ENCODE results near the gene MLH3.

MLH3 gene

GRCh38 chr14:75049136-75049535 lies 2.1 kb downstream of the MLH3 start:
- no peak overlapping the region for H3K4me3 ChIP-seq (replicated peaks; ENCODE audit: low read depth, low read length)
- TF ChIP-seq, protein P1, sequence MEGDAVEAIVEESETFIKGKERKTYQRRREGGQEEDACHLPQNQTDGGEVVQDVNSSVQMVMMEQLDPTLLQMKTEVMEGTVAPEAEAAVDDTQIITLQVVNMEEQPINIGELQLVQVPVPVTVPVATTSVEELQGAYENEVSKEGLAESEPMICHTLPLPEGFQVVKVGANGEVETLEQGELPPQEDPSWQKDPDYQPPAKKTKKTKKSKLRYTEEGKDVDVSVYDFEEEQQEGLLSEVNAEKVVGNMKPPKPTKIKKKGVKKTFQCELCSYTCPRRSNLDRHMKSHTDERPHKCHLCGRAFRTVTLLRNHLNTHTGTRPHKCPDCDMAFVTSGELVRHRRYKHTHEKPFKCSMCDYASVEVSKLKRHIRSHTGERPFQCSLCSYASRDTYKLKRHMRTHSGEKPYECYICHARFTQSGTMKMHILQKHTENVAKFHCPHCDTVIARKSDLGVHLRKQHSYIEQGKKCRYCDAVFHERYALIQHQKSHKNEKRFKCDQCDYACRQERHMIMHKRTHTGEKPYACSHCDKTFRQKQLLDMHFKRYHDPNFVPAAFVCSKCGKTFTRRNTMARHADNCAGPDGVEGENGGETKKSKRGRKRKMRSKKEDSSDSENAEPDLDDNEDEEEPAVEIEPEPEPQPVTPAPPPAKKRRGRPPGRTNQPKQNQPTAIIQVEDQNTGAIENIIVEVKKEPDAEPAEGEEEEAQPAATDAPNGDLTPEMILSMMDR (IDR thresholded peaks at IDR 0.05; ENCODE audit: low read depth, low read length, missing control alignments), result no peak
- DNase-seq (ENCODE audit: extremely low read depth, low read depth), result no peak

- H3K4me3 ChIP-seq (replicated peaks; ENCODE audit: low read depth, low read length), result no peak overlapping the region
- no peak for DNase-seq (ENCODE audit: extremely low read depth, low read depth)
- TF ChIP-seq, protein P1 (IDR thresholded peaks at IDR 0.05; ENCODE audit: low read depth, low read length, missing control alignments), result no peak
Observed at GRCh38 chr14:75048101-75048500, 3.2 kb downstream of the MLH3 start.

DNA sequence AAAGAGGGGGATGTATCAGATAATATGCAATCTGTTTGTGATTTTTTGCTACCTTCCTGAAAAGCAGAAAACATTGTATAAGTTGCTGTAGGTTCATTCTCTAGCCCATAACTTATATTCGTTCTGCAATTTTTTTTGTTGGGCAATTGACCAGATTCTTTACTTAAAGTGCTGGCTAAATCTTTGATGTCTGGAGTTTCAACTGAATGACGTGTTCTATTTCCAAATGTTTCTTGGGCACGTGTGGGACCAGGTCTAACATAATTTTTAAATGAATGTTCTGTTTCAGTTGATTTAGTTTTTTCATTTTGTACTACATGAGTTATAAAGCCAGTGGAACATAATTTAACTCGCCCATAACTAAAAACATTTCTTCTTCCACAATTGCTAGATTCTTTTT lies 3.8 kb downstream of the MLH3 start:
- no peak overlapping the region for H3K4me3 ChIP-seq (replicated peaks; ENCODE audit: low read depth, low read length)
- no peak for DNase-seq (ENCODE audit: extremely low read depth, low read depth)
- TF ChIP-seq, protein P1 (IDR thresholded peaks at IDR 0.05; ENCODE audit: low read depth, low read length, missing control alignments), result no peak

GRCh38 chr14:75046899-75047298 lies 4.4 kb downstream of the MLH3 start:
- no peak for DNase-seq (ENCODE audit: extremely low read depth, low read depth)

DNA sequence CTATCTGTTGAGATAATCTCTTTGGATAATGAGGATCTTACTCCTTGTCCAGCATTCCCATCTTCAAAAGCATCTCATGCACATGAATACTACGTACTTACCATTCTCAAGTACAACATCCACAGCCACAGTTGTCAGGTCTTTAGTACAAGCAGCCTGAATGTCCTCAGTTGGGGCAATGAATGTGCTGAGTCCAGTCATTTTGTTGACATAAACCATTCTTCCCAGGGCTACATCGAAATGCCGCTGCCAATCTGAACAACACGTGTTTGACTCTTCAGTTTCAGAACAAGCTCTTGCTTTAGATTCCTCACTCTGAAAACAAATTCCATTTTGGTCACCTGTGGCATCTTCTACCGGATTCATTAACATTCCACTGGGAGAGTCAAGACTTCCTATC lies 5.0 kb downstream of the MLH3 start:
- H3K4me3 ChIP-seq (replicated peaks; ENCODE audit: low read depth, low read length), result no peak overlapping the region
- no peak for DNase-seq (ENCODE audit: extremely low read depth, low read depth)
- TF ChIP-seq, protein P1 (IDR thresholded peaks at IDR 0.05; ENCODE audit: low read depth, low read length, missing control alignments), result no peak

More at GRCh38 chr14:75046899-75047298, 4.4 kb downstream of the MLH3 start:
- H3K4me3 ChIP-seq (replicated peaks; ENCODE audit: low read depth, low read length), result no peak overlapping the region
- TF ChIP-seq, protein P1 (IDR thresholded peaks at IDR 0.05; ENCODE audit: low read depth, low read length, missing control alignments), result no peak

- H3K4me3 ChIP-seq (replicated peaks; ENCODE audit: low read depth, low read length), result no peak overlapping the region
- no peak for DNase-seq (ENCODE audit: extremely low read depth, low read depth)
- TF ChIP-seq, protein P1 (IDR thresholded peaks at IDR 0.05; ENCODE audit: low read depth, low read length, missing control alignments), result no peak
Observed at GRCh38 chr14:75044752-75045151, 6.5 kb downstream of the MLH3 start.

DNA sequence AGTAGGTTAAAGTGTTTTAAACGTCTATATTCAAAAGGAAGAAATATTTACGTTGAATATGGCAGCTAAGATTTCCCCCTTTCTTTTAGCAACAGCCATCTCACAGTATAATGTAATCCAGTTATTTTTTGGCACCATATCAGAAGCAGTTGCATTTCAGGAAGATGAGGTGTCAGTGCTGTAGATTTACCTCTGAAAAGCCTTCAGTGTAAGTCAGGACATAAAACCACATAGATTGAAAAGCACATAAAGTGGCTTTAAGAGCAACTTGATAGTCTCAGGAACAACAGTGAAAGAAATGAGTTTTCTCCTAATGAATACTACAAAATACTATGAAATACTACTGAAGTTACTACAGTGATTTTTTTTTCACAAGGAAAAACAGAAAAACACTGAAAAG lies 6.9 kb downstream of the MLH3 start:
- H3K4me3 ChIP-seq (replicated peaks; ENCODE audit: low read depth, low read length), result no peak overlapping the region
- no peak for DNase-seq (ENCODE audit: extremely low read depth, low read depth)
- TF ChIP-seq, protein P1 (IDR thresholded peaks at IDR 0.05; ENCODE audit: low read depth, low read length, missing control alignments), result no peak
